ENCODE data around the gene TSBP1.
"Not testable (repeated sequence)": the region's sequence is repeated elsewhere in the genome, so short reads cannot be mapped to it uniquely, and the experiment has no call there.

- TF ChIP-seq CTCF, EP300, POLR2A, POLR2AphosphoS5 (IDR thresholded peaks at IDR 0.05): not testable (repeated sequence)
Measured at GRCh38 chr6:32294980-32295379, 76.7 kb downstream of the TSBP1 start.
